Astrocyte of the cerebellum (primary cell): ENCODE results near the gene GATB.

Experiments
- DNase-seq: peaks from one replicate; pipeline ENCODE4 v3.0.0-alpha.2; 2011; ENCODE audit warnings: low read depth
- H3K4me3 ChIP-seq: 2 replicates; pipeline ENCODE4 v1.5.1; 2011; ENCODE audit warnings: mild to moderate bottlenecking, low read depth, low read length, moderate library complexity
- CTCF ChIP-seq: IDR thresholded peaks from 2 replicates; pipeline ENCODE4 v1.5.1; 2012; ENCODE audit warnings: low read length, low read depth, moderate library complexity, mild to moderate bottlenecking; ENCODE audit errors: missing control alignments
- in situ Hi-C: cut with HindIII; loops from 2 replicates; pipeline ENCODE4 v1.10.0; 2017; ENCODE audit warnings: low sequenced_read_pairs

The GATB gene

GRCh38 chr4:151728006-151728405 lies 32.8 kb downstream of the GATB start:
- DNase-seq: no peak
- H3K4me3 ChIP-seq: no peak overlapping the region
- no peak for TF ChIP-seq CTCF
- in situ Hi-C loops: no loop called here

GRCh38 chr4:151727365-151727764 lies 33.4 kb downstream of the GATB start:
- DNase-seq: no peak
- in situ Hi-C loops: no loop called here
- H3K4me3 ChIP-seq: no peak overlapping the region
- no peak for TF ChIP-seq CTCF

GRCh38 chr4:151725087-151725486 lies 35.7 kb downstream of the GATB start:
- DNase-seq: no peak
- no peak for TF ChIP-seq CTCF
- in situ Hi-C loops: no loop called here
- no peak overlapping the region for H3K4me3 ChIP-seq

- TF ChIP-seq CTCF: no peak
- H3K4me3 ChIP-seq: no peak overlapping the region
- DNase-seq: no peak
- in situ Hi-C loops: no loop called here
These were observed 38.9 kb downstream of the GATB start for GRCh38 chr4:151721916-151722315.

GRCh38 chr4:151721466-151721865 lies 39.3 kb downstream of the GATB start:
- no peak for TF ChIP-seq CTCF
- no peak overlapping the region for H3K4me3 ChIP-seq
- in situ Hi-C loops: no loop called here
- no peak for DNase-seq

GRCh38 chr4:151719956-151720334 lies 40.9 kb downstream of the GATB start:
- DNase-seq: no peak
- in situ Hi-C loops: no loop called here
- no peak overlapping the region for H3K4me3 ChIP-seq
- no peak for TF ChIP-seq CTCF
